ENCODE data around the gene ETV5. TPM values are rescaled to one million over a fixed set of nuclear protein-coding genes. Genes with fewer than 3 reads are reported as not detected.
"Not testable (repeated sequence)": the region's sequence is repeated elsewhere in the genome, so short reads cannot be mapped to it uniquely, and the experiment has no call there.

Gene ETV5
- total and polyA plus RNA-seq, 2 donors from 2014 or later, result 5.1 to 34.6 TPM

GRCh38 chr3:186035277-186035676 lies 73.6 kb downstream of the ETV5 start:
- H3K9me3 ChIP-seq (ENCODE audit: control insufficient read depth in 2 of 3, insufficient read depth in 1 of 3, low read length in 3 of 3), result peaks cover 0 to 6% (median 0%) of the 10 kb centered on the region in 3 donors
- H3K36me3 ChIP-seq (ENCODE audit: control insufficient read depth in 2 of 3, insufficient read depth in 3 of 3, low read length in 3 of 3), result no peaks in the 10 kb centered on the region
- intact Hi-C loops (cut with DNase I), result no loop called here
- no peak overlapping the region for H3K9ac ChIP-seq (ENCODE audit: low read length in 3 of 3)
- H3K27me3 ChIP-seq (ENCODE audit: control insufficient read depth, insufficient read depth, low read length), result no peaks in the 10 kb centered on the region
- H3K4me3 ChIP-seq (ENCODE audit: low read length in 3 of 3), result no peak overlapping the region
- no peak for FAIRE-seq
- DNase-seq, result no peak
- no peak overlapping the region for H3K27ac ChIP-seq (ENCODE audit: low read depth in 2 of 2, low read length in 2 of 2)
- no peaks in the 10 kb centered on the region for H3K4me1 ChIP-seq (ENCODE audit: control insufficient read depth in 2 of 3, insufficient read depth in 2 of 3, low read depth in 1 of 3, low read length in 3 of 3)
- TF ChIP-seq CTCF (IDR thresholded peaks at IDR 0.05; ENCODE audit: borderline replicate concordance, extremely low read depth, insufficient read depth), result no peak

GRCh38 chr3:186032321-186032720 lies 76.6 kb downstream of the ETV5 start:
- no peak overlapping the region for H3K4me3 ChIP-seq (ENCODE audit: low read length in 3 of 3)
- FAIRE-seq (no peak), DNase-seq (no peak)
- no peaks in the 10 kb centered on the region for H3K36me3 ChIP-seq (ENCODE audit: control insufficient read depth in 2 of 3, insufficient read depth in 3 of 3, low read length in 3 of 3)
- H3K27ac ChIP-seq (ENCODE audit: low read depth in 2 of 2, low read length in 2 of 2), result no peak overlapping the region
- no peak overlapping the region for H3K9ac ChIP-seq (ENCODE audit: low read length in 3 of 3)
- no peaks in the 10 kb centered on the region for H3K4me1 ChIP-seq (ENCODE audit: control insufficient read depth in 2 of 3, insufficient read depth in 2 of 3, low read depth in 1 of 3, low read length in 3 of 3)
- TF ChIP-seq CTCF (IDR thresholded peaks at IDR 0.05; ENCODE audit: borderline replicate concordance, extremely low read depth, insufficient read depth), result no peak
- intact Hi-C loops (cut with DNase I), result no loop called here
- H3K9me3 ChIP-seq (ENCODE audit: control insufficient read depth in 2 of 3, insufficient read depth in 1 of 3, low read length in 3 of 3), result no peaks in the 10 kb centered on the region
- no peaks in the 10 kb centered on the region for H3K27me3 ChIP-seq (ENCODE audit: control insufficient read depth, insufficient read depth, low read length)

GRCh38 chr3:186025993-186026392 lies 82.9 kb downstream of the ETV5 start:
- DNase-seq; intact Hi-C loops (cut with DNase I); H3K9me3 ChIP-seq (ENCODE audit: control insufficient read depth in 2 of 3, insufficient read depth in 1 of 3, low read length in 3 of 3); H3K36me3 ChIP-seq (ENCODE audit: control insufficient read depth in 2 of 3, insufficient read depth in 3 of 3, low read length in 3 of 3); H3K27ac ChIP-seq (ENCODE audit: low read depth in 2 of 2, low read length in 2 of 2); H3K9ac ChIP-seq (ENCODE audit: low read length in 3 of 3); H3K4me3 ChIP-seq (ENCODE audit: low read length in 3 of 3); H3K4me1 ChIP-seq (ENCODE audit: control insufficient read depth in 2 of 3, insufficient read depth in 2 of 3, low read depth in 1 of 3, low read length in 3 of 3); H3K27me3 ChIP-seq (ENCODE audit: control insufficient read depth, insufficient read depth, low read length); FAIRE-seq: not testable (repeated sequence)

GRCh38 chr3:186025161-186025560 lies 83.7 kb downstream of the ETV5 start:
- Histone ChIP-seq H3K4me3 (ENCODE audit: low read length in 3 of 3) (no peak overlapping the region), H3K27ac (ENCODE audit: low read depth in 2 of 2, low read length in 2 of 2) (no peak overlapping the region), H3K9ac (ENCODE audit: low read length in 3 of 3) (no peak overlapping the region), H3K9me3 (ENCODE audit: control insufficient read depth in 2 of 3, insufficient read depth in 1 of 3, low read length in 3 of 3) (no peaks in the 10 kb centered on the region), H3K36me3 (ENCODE audit: control insufficient read depth in 2 of 3, insufficient read depth in 3 of 3, low read length in 3 of 3) (no peaks in the 10 kb centered on the region), H3K4me1 (ENCODE audit: control insufficient read depth in 2 of 3, insufficient read depth in 2 of 3, low read depth in 1 of 3, low read length in 3 of 3) (no peaks in the 10 kb centered on the region), H3K27me3 (ENCODE audit: control insufficient read depth, insufficient read depth, low read length) (no peaks in the 10 kb centered on the region)
- TF ChIP-seq CTCF (IDR thresholded peaks at IDR 0.05; ENCODE audit: borderline replicate concordance, extremely low read depth, insufficient read depth), result no peak
- no peak for FAIRE-seq
- no peak for DNase-seq
- intact Hi-C loops (cut with DNase I), result no loop called here

Measured in kidney (tissue), 14 donors.